ENCODE data around the gene FADS2. TPM values are rescaled to one million over a fixed set of nuclear protein-coding genes. Genes with fewer than 3 reads are reported as not detected.

The FADS2 gene
- total and polyA plus RNA-seq, 2 of the 13 experiments (the other 11 are each of a cell fraction or from before 2014, with no cell fraction given), result 90.1 to 124 TPM

DNA sequence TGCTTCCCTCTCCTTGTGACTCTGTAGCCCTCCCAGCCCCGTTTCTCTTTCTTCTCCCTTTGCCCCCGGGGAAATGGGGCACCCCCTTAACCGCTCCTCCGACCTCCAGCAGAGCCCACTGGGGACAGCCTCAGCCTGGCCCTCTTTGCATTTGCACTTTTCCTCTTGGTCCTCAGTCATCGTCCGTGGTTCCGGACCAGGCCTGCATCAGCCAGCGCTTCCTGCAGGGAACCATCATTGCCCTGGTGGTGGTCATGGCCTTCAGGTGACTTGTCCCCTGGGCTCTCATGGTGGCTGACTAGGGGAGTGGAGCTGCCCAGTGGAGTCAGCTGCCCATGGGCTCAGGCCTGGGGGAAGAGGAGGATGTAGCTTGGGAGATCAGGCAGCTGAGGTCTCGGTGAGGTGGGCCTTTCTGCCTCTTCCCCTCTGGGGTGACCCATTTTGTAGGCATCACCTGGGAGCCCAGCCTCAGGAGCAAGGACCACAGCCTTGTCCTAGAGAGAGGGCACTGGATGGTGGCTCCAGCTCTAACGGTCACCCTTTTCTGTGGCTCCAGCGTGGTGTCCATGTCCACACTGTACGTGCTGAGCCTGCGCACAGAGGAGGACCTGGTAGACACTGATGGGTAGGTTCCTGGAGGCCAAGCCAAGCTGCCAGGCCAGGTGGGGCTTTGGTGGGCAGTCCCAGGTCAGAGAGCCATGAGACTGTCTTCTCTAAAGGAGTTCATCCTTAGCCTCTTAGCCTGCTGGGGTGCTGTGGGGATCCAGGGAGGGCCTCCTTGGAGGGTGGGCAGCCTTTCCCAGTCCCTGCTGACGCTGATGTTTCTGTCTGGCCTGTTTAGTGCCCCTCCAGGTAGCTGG, 48.2 kb upstream of the FADS2 start:
- DNase-seq (ENCODE audit: low spot score) (no peak), ATAC-seq (no peak), FAIRE-seq (no peak)
- Histone ChIP-seq H3K27me3 (ENCODE audit: control insufficient read depth in 1 of 2, insufficient read depth in 2 of 2, low read length in 2 of 2) (no peaks in the 10 kb centered on the region), H3K36me3 (replicated peaks in 1 of 2; ENCODE audit: control insufficient read depth in 1 of 2, insufficient read depth in 2 of 2, low read length in 2 of 2) (peaks cover 36 to 71% of the 10 kb centered on the region in 2 experiments; a peak in 4 of 5 replicates), H3K9me3 (ENCODE audit: low read length) (no peaks in the 10 kb centered on the region), H3K4me3 (replicated peaks in 1 of 3; ENCODE audit: insufficient read depth in 1 of 3, low read depth in 2 of 3, low read length in 3 of 3) (no peak overlapping the region), H3K9ac (ENCODE audit: insufficient read depth, low read depth, low read length) (no peak overlapping the region), H3K4me1 (ENCODE audit: insufficient read depth, low read length) (no peaks in the 10 kb centered on the region), H4K20me1 (ENCODE audit: insufficient read depth, low read length) (no peaks in the 10 kb centered on the region), H3K27ac (ENCODE audit: extremely low read length, insufficient read depth, low read length) (no peak overlapping the region), H3K79me2 (ENCODE audit: insufficient read depth, low read length) (no peaks in the 10 kb centered on the region), H3K4me2 (ENCODE audit: low read depth, low read length) (no peak overlapping the region), H2AFZ (ENCODE audit: low read length) (no peak overlapping the region)
- CTCF ChIA-PET (ENCODE audit: low intra/inter-chr PET ratio, low total read pairs), result no interaction called here
- POLR2A ChIA-PET, result interaction anchor here (0.6 to 1.2 kb wide), 2 partner anchors 8 to 12 kb away, joined by 3 to 4 read pairs; no protein-coding TSS in a partner anchor
- no peak for TF ChIP-seq SKI (IDR thresholded peaks at IDR 0.05; ENCODE audit: partially characterized antibody)
- TF ChIP-seq RBM22 (optimal IDR thresholded peaks at IDR 0.05; ENCODE audit: low read length), result peak; percentile 39
- no peak for TF ChIP-seq HMG20B (CRISPR knock-in tag; conservative IDR thresholded peaks at IDR 0.05)
- no peak for TF ChIP-seq SMAD3 (CRISPR knock-in tag; IDR thresholded peaks at IDR 0.05)
- TF ChIP-seq MLLT10 (CRISPR knock-in tag; IDR thresholded peaks at IDR 0.05), result no peak
- TF ChIP-seq, protein P1, sequence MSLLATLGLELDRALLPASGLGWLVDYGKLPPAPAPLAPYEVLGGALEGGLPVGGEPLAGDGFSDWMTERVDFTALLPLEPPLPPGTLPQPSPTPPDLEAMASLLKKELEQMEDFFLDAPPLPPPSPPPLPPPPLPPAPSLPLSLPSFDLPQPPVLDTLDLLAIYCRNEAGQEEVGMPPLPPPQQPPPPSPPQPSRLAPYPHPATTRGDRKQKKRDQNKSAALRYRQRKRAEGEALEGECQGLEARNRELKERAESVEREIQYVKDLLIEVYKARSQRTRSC (CRISPR knock-in tag; IDR thresholded peaks at IDR 0.05; ENCODE audit: low read depth), result no peak
- TF ChIP-seq, protein P2, sequence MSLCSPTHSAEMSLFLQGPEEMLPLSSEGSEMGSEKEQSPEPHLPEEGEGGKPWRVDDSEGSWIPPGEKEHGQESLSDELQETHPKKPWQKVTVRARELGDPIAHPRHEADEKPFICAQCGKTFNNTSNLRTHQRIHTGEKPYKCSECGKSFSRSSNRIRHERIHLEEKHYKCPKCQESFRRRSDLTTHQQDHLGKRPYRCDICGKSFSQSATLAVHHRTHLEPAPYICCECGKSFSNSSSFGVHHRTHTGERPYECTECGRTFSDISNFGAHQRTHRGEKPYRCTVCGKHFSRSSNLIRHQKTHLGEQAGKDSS (CRISPR knock-in tag; IDR thresholded peaks at IDR 0.05; ENCODE audit: borderline replicate concordance, low read depth), result no peak
- in situ Hi-C loops (cut with HindIII; ENCODE audit: extremely low pct_ligation_motif_present, low pct_unique_long_range_greater_than_20kb) (loop anchor here (5.0 kb wide), 1 partner anchor 33 kb away; no protein-coding TSS in a partner anchor), intact Hi-C loops (cut with micrococcal nuclease; ENCODE audit: unreplicated experiment) (no loop called here)
- WGBS (ENCODE audit: low lambda C conversion rate), result 97% methylated on average over 8 of the region's 14 CpGs
- no TSS peak for BruUV-seq (replicated peaks)

Data from HepG2 (cell line).